SU-DHL-6 (cell line): Measurements from ENCODE around the gene DAPP1.

ENCODE experiments used
- EZH2phosphoT487 ChIP-seq: fragments of 200-600 bp; sonication (generic), shearing (Covaris generic); conservative IDR thresholded peaks from 2 replicates; pipeline ENCODE4 v1.6.1; 2018; ENCODE audit warnings: mild to moderate bottlenecking, antibody characterized with exemption, low read length, moderate library complexity, mixed read lengths
- TF ChIP-seq, protein P1 (sequence below): fragments of 200-600 bp; sonication (generic); IDR thresholded peaks from one replicate; pipeline ENCODE4 v1.5.1; 2017; ENCODE audit warnings: antibody characterized with exemption, mild to moderate bottlenecking, low read length, moderate library complexity; ENCODE audit not compliant: insufficient read depth, poor library complexity, severe bottlenecking

DNA sequence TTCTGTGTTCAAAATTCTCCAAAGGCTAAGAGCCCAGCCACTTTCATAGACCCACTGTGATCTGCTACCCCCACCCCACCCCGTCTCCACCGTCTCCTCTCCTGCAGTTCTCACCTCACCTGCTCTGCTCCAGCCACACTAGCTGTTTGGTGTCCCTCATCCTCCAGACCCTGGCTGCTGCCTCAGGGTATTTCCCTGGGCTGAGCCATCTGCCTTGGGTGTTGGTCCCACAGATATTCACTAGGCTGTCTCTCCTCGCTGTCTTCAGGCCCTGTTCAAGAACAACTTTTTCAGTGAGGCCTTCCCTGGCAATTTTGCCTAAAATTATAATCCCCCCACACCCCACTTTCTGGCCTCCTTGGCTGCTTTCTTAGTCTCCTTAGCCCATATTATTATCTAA, 31.8 kb upstream of the DAPP1 start:
- TF ChIP-seq, protein P1, sequence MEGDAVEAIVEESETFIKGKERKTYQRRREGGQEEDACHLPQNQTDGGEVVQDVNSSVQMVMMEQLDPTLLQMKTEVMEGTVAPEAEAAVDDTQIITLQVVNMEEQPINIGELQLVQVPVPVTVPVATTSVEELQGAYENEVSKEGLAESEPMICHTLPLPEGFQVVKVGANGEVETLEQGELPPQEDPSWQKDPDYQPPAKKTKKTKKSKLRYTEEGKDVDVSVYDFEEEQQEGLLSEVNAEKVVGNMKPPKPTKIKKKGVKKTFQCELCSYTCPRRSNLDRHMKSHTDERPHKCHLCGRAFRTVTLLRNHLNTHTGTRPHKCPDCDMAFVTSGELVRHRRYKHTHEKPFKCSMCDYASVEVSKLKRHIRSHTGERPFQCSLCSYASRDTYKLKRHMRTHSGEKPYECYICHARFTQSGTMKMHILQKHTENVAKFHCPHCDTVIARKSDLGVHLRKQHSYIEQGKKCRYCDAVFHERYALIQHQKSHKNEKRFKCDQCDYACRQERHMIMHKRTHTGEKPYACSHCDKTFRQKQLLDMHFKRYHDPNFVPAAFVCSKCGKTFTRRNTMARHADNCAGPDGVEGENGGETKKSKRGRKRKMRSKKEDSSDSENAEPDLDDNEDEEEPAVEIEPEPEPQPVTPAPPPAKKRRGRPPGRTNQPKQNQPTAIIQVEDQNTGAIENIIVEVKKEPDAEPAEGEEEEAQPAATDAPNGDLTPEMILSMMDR = no peak
- TF ChIP-seq EZH2phosphoT487 = no peak
